A549 (cell line): ENCODE measurements around the gene EIF4G3. TPM values are rescaled to one million over a fixed set of nuclear protein-coding genes. Genes with fewer than 3 reads are reported as not detected.
"Not testable (repeated sequence)": the region's sequence is repeated elsewhere in the genome, so short reads cannot be mapped to it uniquely, and the experiment has no call there.

ENCODE experiments used
- ATAC-seq, 2 experiments: fragments of 200-7000 bp in 1 of 2; fragments of >200 bp in 1 of 2; cut with Nextera tagmentation in 1 of 2; cut with Tn5 transposase in 1 of 2; 3 replicates each; pipeline versions ENCODE4 v1.8.0 to v1.9.1; 2018 to 2020; ENCODE audit warnings: mild to moderate bottlenecking in 1 of 2, moderate library complexity in 1 of 2
- CTCF ChIA-PET: fragments of 300-600 bp; sonication (Branson Sonifier 250); formaldehyde crosslinking; extraction: SDS; loops from one replicate; lab custom pipeline; 2021; ENCODE audit warnings: antibody characterized with exemption, inconsistent platforms; lab: Yijun Ruan, JAX
- POLR2A ChIA-PET: fragments of 350-600 bp; formaldehyde crosslinking; extraction: SDS; loops from one replicate; lab custom pipeline; 2021; ENCODE audit warnings: antibody characterized with exemption, inconsistent platforms; lab: Yijun Ruan, JAX
- DNase-seq, 2 experiments: peaks; one replicate each; pipeline versions ENCODE4 v3.0.0 to v3.0.0-alpha.2; 2011 to 2016; ENCODE audit warnings: low read depth in 1 of 2, low spot score in 1 of 2
- FAIRE-seq: peaks from 2 replicates; lab custom pipeline; 2011; peaks lifted over from hg19 to GRCh38; lab: Jason Lieb, UNC
- H3K27ac ChIP-seq, 2 experiments: fragments of >200 bp; sonication (Bioruptor Twin); formaldehyde crosslinking; 3 replicates each; pipeline ENCODE4 v1.5.1; 2016 to 2017
- H3K4me1 ChIP-seq: fragments of >200 bp; sonication (Bioruptor Twin); formaldehyde crosslinking; 3 replicates; pipeline ENCODE4 v1.6.1; 2016
- H3K4me2 ChIP-seq: fragments of >200 bp; sonication (Bioruptor Twin); formaldehyde crosslinking; 3 replicates; pipeline ENCODE4 v1.6.1; 2016
- H3K4me3 ChIP-seq: fragments of >200 bp; sonication (Bioruptor Twin); formaldehyde crosslinking; 3 replicates; pipeline ENCODE4 v1.5.1; 2016
- H3K9me3 ChIP-seq: fragments of >200 bp; sonication (Bioruptor Twin); formaldehyde crosslinking; 3 replicates; pipeline ENCODE4 v1.6.1; 2016
- BHLHE40 ChIP-seq: IDR thresholded peaks from 2 replicates; pipeline ENCODE4 v1.6.1; 2012; ENCODE audit warnings: low read depth, low read length, inconsistent platforms
- CEBPB ChIP-seq, 2 experiments: fragments of >200 bp in 1 of 2; sonication (Bioruptor Twin) in 1 of 2; formaldehyde crosslinking in 1 of 2; IDR thresholded peaks; 2 replicates each; pipeline ENCODE4 v1.6.1; 2012 to 2016
- FOXS1 ChIP-seq: fragments of 250-450 bp; sonication (Bioruptor Pico); IDR thresholded peaks from 2 replicates; pipeline ENCODE4 v1.5.0; 2020; ENCODE audit warnings: mild to moderate bottlenecking, moderate library complexity
- HOXB13 ChIP-seq: fragments of 250-450 bp; sonication (Bioruptor Pico); IDR thresholded peaks from 2 replicates; pipeline ENCODE4 v1.5.0; 2020; ENCODE audit warnings: low read depth, mild to moderate bottlenecking, moderate library complexity
- KDM1A ChIP-seq: fragments of 200-600 bp; sonication (generic); IDR thresholded peaks from 2 replicates; pipeline ENCODE4 v1.6.1; 2016; ENCODE audit warnings: low read depth, mild to moderate bottlenecking
- KDM5A ChIP-seq: fragments of 200-600 bp; sonication (generic); IDR thresholded peaks from 2 replicates; pipeline ENCODE4 v1.6.1; 2016; ENCODE audit warnings: antibody characterized with exemption, mild to moderate bottlenecking
- RARB ChIP-seq: fragments of 250-450 bp; sonication (Bioruptor Pico); IDR thresholded peaks from 2 replicates; pipeline ENCODE4 v1.8.0; 2021; ENCODE audit warnings: mild to moderate bottlenecking, moderate library complexity
- RCOR1 ChIP-seq: fragments of 150-350 bp; IDR thresholded peaks from 2 replicates; pipeline ENCODE4 v1.6.1; 2014; ENCODE audit warnings: antibody characterized with exemption, low read length, low read depth
- SREBF2 ChIP-seq: fragments of 450-650 bp; IDR thresholded peaks from 2 replicates; pipeline ENCODE4 v1.6.1; 2014; ENCODE audit warnings: mild to moderate bottlenecking, moderate library complexity
- TP53 ChIP-seq: fragments of 250-450 bp; sonication (Bioruptor Pico); IDR thresholded peaks from 2 replicates; pipeline ENCODE4 v1.5.0; 2021; ENCODE audit warnings: mild to moderate bottlenecking, moderate library complexity
- ZNF302 ChIP-seq: fragments of 250-450 bp; sonication (Bioruptor Pico); IDR thresholded peaks from 2 replicates; pipeline ENCODE4 v1.9.0; 2021; ENCODE audit warnings: inconsistent platforms, mild to moderate bottlenecking, moderate library complexity
- WGBS: methylation state at CpG from one replicate; pipeline ENCODE4 v1.1.6; 2017; ENCODE audit errors: missing lambda C conversion rate; 5-methylcytosine and 5-hydroxymethylcytosine counted together
- polyA plus RNA-seq, 4 experiments: library from polyadenylated mRNA; depleted of rRNA in 3 of 4; stranded (reverse); fragments of >200 nt; fragmentation: RNase III in 1 of 4; extraction: RNeasy Plus Mini Kit Qiagen cat#74134 plus additional on column Dnase treatment in 1 of 4; gene quantifications; 2 replicates in 3 of 4; 3 replicates in 1 of 4; pipeline ENCODE4 v1.2.3, GENCODE V29; 2011 to 2017
- TF ChIP-seq, protein P1 (sequence below): fragments of 250-450 bp; sonication (Bioruptor Pico); IDR thresholded peaks from 2 replicates; pipeline ENCODE4 v1.5.0; 2020; ENCODE audit warnings: low read depth, mild to moderate bottlenecking, moderate library complexity
- TF ChIP-seq, protein P2 (sequence below): fragments of 450-650 bp; IDR thresholded peaks from 2 replicates; pipeline ENCODE4 v1.6.1; 2014; ENCODE audit warnings: antibody characterized with exemption
- TF ChIP-seq, protein P3 (sequence below): fragments of 150-350 bp; IDR thresholded peaks from 2 replicates; pipeline ENCODE4 v1.6.1; 2014; ENCODE audit warnings: low read depth, mild to moderate bottlenecking, low read length
- TF ChIP-seq, protein P4 (sequence below): fragments of 200-600 bp; sonication (generic); IDR thresholded peaks from 2 replicates; pipeline ENCODE4 v1.6.1; 2016; ENCODE audit warnings: antibody characterized with exemption, mild to moderate bottlenecking, moderate library complexity
- TF ChIP-seq, protein P5 (sequence below): fragments of >200 bp; sonication (Bioruptor Twin); formaldehyde crosslinking; IDR thresholded peaks from 3 replicates; pipeline ENCODE4 v1.6.1; 2016
- TF ChIP-seq, protein P6 (sequence below): fragments of >200 bp; sonication (Bioruptor Twin); formaldehyde crosslinking; IDR thresholded peaks from 3 replicates; pipeline ENCODE4 v1.5.1; 2016
- TF ChIP-seq, protein P7 (sequence below): fragments of >200 bp; sonication (Bioruptor Twin); formaldehyde crosslinking; IDR thresholded peaks from 2 replicates; pipeline ENCODE4 v1.6.1; 2016
- TF ChIP-seq, protein P8 (sequence below): IDR thresholded peaks from 2 replicates; pipeline ENCODE4 v1.6.1; 2012

The EIF4G3 gene
- polyA plus RNA-seq, 2 of the 4 experiments (the other 2 are of a cell fraction): 25.0 to 51.3 TPM

DNA sequence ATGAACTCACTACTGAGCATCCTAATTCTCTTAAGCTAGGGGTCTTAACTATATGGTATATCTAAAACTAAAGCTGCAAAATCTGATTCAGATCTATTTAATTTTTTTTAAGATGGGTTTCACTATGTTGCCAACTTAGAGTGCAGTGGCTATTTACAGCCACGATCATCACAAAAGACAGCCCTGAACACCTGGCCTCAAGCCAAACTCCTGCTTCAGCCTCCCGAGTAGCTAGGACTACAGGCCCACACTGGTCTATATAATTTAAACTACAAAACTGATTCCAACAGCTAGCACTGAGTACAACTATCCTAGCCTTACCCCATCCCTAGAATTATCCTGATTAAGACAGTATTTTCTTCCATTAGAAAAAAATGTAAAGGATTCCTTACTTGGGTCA, 37.1 kb downstream of the EIF4G3 start:
- H3K4me2 ChIP-seq: no peak overlapping the region
- POLR2A ChIA-PET: no interaction called here
- H3K4me1 ChIP-seq: no peaks in the 10 kb centered on the region
- CTCF ChIA-PET: interaction anchor here (0.6 to 2.1 kb wide), 3 partner anchors 9 to 443 kb away, joined by 3 to 6 read pairs (median 5); no protein-coding TSS in a partner anchor
- no peaks in the 10 kb centered on the region for H3K9me3 ChIP-seq
- H3K27ac ChIP-seq: no peak overlapping the region
- WGBS: 94% methylated on average over 2 of the region's 2 CpGs
- no peak overlapping the region for H3K4me3 ChIP-seq
- FAIRE-seq: no peak
- no peak for DNase-seq
- TF ChIP-seq CEBPB (IDR thresholded peaks at IDR 0.05) (no peak), HOXB13 (no peak), ZNF302 (CRISPR knock-in tag) (no peak), BHLHE40 (no peak), FOXS1 (CRISPR knock-in tag) (no peak), SREBF2 (no peak), RCOR1 (no peak), KDM1A (no peak), RARB (no peak), KDM5A (no peak), TP53 (no peak)
- TF ChIP-seq, protein P1, sequence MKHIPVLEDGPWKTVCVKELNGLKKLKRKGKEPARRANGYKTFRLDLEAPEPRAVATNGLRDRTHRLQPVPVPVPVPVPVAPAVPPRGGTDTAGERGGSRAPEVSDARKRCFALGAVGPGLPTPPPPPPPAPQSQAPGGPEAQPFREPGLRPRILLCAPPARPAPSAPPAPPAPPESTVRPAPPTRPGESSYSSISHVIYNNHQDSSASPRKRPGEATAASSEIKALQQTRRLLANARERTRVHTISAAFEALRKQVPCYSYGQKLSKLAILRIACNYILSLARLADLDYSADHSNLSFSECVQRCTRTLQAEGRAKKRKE (CRISPR knock-in tag): no peak
- TF ChIP-seq, protein P2, sequence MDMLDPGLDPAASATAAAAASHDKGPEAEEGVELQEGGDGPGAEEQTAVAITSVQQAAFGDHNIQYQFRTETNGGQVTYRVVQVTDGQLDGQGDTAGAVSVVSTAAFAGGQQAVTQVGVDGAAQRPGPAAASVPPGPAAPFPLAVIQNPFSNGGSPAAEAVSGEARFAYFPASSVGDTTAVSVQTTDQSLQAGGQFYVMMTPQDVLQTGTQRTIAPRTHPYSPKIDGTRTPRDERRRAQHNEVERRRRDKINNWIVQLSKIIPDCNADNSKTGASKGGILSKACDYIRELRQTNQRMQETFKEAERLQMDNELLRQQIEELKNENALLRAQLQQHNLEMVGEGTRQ: no peak
- TF ChIP-seq, protein P3, sequence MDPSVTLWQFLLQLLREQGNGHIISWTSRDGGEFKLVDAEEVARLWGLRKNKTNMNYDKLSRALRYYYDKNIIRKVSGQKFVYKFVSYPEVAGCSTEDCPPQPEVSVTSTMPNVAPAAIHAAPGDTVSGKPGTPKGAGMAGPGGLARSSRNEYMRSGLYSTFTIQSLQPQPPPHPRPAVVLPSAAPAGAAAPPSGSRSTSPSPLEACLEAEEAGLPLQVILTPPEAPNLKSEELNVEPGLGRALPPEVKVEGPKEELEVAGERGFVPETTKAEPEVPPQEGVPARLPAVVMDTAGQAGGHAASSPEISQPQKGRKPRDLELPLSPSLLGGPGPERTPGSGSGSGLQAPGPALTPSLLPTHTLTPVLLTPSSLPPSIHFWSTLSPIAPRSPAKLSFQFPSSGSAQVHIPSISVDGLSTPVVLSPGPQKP: no peak
- TF ChIP-seq, protein P4, sequence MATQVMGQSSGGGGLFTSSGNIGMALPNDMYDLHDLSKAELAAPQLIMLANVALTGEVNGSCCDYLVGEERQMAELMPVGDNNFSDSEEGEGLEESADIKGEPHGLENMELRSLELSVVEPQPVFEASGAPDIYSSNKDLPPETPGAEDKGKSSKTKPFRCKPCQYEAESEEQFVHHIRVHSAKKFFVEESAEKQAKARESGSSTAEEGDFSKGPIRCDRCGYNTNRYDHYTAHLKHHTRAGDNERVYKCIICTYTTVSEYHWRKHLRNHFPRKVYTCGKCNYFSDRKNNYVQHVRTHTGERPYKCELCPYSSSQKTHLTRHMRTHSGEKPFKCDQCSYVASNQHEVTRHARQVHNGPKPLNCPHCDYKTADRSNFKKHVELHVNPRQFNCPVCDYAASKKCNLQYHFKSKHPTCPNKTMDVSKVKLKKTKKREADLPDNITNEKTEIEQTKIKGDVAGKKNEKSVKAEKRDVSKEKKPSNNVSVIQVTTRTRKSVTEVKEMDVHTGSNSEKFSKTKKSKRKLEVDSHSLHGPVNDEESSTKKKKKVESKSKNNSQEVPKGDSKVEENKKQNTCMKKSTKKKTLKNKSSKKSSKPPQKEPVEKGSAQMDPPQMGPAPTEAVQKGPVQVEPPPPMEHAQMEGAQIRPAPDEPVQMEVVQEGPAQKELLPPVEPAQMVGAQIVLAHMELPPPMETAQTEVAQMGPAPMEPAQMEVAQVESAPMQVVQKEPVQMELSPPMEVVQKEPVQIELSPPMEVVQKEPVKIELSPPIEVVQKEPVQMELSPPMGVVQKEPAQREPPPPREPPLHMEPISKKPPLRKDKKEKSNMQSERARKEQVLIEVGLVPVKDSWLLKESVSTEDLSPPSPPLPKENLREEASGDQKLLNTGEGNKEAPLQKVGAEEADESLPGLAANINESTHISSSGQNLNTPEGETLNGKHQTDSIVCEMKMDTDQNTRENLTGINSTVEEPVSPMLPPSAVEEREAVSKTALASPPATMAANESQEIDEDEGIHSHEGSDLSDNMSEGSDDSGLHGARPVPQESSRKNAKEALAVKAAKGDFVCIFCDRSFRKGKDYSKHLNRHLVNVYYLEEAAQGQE: no peak
- TF ChIP-seq, protein P5, sequence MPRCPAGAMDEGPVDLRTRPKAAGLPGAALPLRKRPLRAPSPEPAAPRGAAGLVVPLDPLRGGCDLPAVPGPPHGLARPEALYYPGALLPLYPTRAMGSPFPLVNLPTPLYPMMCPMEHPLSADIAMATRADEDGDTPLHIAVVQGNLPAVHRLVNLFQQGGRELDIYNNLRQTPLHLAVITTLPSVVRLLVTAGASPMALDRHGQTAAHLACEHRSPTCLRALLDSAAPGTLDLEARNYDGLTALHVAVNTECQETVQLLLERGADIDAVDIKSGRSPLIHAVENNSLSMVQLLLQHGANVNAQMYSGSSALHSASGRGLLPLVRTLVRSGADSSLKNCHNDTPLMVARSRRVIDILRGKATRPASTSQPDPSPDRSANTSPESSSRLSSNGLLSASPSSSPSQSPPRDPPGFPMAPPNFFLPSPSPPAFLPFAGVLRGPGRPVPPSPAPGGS: no peak
- TF ChIP-seq, protein P6, sequence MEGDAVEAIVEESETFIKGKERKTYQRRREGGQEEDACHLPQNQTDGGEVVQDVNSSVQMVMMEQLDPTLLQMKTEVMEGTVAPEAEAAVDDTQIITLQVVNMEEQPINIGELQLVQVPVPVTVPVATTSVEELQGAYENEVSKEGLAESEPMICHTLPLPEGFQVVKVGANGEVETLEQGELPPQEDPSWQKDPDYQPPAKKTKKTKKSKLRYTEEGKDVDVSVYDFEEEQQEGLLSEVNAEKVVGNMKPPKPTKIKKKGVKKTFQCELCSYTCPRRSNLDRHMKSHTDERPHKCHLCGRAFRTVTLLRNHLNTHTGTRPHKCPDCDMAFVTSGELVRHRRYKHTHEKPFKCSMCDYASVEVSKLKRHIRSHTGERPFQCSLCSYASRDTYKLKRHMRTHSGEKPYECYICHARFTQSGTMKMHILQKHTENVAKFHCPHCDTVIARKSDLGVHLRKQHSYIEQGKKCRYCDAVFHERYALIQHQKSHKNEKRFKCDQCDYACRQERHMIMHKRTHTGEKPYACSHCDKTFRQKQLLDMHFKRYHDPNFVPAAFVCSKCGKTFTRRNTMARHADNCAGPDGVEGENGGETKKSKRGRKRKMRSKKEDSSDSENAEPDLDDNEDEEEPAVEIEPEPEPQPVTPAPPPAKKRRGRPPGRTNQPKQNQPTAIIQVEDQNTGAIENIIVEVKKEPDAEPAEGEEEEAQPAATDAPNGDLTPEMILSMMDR: no peak
- TF ChIP-seq, protein P7, sequence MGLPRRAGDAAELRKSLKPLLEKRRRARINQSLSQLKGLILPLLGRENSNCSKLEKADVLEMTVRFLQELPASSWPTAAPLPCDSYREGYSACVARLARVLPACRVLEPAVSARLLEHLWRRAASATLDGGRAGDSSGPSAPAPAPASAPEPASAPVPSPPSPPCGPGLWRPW: no peak
- TF ChIP-seq, protein P8, sequence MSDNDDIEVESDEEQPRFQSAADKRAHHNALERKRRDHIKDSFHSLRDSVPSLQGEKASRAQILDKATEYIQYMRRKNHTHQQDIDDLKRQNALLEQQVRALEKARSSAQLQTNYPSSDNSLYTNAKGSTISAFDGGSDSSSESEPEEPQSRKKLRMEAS: no peak
- ATAC-seq: no peak

DNA sequence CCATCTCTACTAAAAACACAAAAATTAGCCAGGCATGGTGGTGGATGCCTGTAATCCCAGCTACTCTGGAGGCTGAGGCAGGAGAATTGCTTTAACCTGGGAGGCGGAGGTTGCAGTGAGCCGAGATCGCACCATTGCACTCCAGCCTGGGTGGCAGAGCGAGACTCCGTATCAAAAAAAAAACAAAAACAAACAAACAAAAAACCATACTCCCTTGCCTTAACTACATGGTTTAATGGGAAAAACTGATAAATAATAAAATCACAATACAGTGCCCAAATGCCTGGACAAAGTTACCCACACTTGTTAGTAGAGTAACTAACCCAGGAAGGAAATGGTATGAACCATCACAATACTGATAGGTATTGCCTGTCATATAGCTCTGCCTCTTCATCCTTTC, 40.4 kb downstream of the EIF4G3 start:
- H3K4me2 ChIP-seq, POLR2A ChIA-PET, DNase-seq, H3K4me1 ChIP-seq, H3K27ac ChIP-seq, FAIRE-seq, ATAC-seq, H3K9me3 ChIP-seq, H3K4me3 ChIP-seq: not testable (repeated sequence)
- CTCF ChIA-PET: interaction anchor here (0.6 kb wide), 1 partner anchor 440 kb away, joined by 3 read pairs; no protein-coding TSS in a partner anchor
- WGBS: 96% methylated on average over 5 of the region's 5 CpGs
